NCI-H2196 treated with DMSO at 0.1 percent for 48 hours (cell line): ENCODE measurements around the gene SEL1L.
"Not testable (repeated sequence)": the region's sequence is repeated elsewhere in the genome, so short reads cannot be mapped to it uniquely, and the experiment has no call there.

Experiments used
- DNase-seq: peaks from one replicate; lab custom pipeline; 2025; ENCODE audit not compliant: unreplicated experiment; lab: John Stamatoyannopoulos, UW

Gene SEL1L

DNA sequence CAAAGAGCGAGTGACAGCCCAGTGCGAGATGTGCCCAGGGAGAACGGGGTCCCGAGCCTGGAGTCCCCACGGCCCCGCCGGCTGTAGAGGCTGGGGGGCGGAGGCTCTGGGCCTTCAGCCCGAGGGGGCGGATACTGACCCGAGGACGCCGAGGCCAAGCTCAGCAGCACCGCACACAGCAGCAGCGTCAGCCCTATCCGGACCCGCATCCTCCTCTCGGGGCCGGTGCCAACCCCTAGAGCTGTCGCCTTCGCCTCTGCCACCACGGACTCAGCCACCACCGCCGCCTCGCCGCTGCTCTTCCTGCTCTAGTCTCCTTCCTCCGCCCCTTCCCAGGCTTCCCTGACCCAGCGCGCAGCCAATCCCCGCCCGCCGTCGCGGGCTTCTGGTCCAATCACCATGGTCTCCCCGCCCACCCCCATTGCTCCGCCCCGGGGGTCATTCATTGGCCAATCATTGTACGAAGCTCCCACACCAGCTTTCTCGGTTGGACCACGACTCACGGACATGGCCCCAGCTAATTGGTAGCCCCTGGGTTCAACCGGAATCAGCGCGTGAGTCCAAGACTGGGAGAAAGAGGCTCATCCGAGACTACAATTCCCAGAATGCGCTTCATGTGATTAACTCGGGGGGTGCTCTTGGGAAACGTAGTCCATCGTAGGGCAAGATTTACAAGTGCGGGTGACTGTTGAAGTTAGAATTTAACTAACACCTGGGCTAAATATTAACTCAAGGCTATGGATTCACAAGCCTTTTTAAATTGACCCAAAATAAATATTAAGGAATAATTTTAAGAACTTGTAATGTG lies at the start of gene SEL1L:
SEL1L (minus strand) TSS at position 318 of the 808 bp plus-strand sequence; CDS start at position 209, 109 bp downstream.
- DNase-seq = peak; percentile 98

GRCh38 chr14:81582420-81582819 lies 48.8 kb upstream of the SEL1L start:
- no peak for DNase-seq

GRCh38 chr14:81579115-81579514 lies 45.5 kb upstream of the SEL1L start:
- DNase-seq = no peak

GRCh38 chr14:81571437-81571836 lies 37.8 kb upstream of the SEL1L start:
- DNase-seq = no peak

- DNase-seq = no peak
Observed at GRCh38 chr14:81567302-81567701, 33.6 kb upstream of the SEL1L start.

GRCh38 chr14:81565441-81566290 lies 32.0 kb upstream of the SEL1L start:
- DNase-seq = no peak

DNA sequence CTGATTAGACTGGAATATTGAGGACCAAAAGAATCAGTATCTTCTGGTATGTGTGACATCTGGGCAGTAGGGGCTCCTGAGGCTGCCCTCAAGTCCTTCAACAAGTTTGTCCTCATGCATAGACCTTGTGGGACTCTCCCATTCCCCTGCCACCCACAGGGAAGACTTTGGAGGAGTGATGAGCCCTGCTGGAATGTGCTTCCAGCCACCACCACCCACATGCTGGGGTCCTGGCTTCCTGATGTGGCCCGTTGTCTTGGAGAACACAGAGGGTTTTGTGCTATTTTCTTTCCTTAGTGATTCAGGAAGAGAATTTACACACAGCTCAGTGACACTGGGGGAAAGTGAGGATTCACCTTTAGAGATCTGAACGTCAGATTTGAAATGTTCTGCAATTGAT lies 29.2 kb upstream of the SEL1L start:
- no peak for DNase-seq

DNA sequence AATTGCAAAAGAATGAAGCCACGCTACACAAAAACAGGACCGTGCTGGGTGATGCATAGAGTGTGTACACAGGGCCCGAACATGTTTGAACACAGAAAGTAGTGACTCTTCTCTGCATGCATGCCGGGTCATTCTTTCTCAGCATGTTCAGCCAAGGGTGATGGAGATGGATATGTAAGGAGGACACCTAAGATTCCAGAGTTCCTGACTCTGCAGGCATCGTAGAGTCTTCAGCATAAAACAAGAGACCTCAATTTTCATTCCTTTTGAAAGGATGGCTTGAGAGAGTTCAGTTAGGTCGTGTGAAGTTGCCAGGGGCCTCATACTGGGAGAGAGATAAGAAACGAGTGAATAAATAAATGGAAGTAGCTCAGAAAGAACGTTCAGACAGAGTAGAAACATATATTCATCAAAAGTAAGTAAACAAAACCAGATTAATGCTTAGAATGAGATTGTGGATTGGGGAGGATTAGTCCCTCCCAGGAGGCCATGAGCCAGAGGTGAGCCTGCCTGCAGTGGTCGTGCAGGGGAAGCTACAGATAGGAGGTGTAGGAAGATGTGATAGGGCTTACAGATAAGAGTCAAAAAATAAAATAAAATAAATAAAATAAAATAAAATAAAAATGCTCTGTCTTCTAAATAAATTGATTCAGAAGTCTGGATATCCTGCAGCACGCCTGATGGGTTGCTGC lies 27.6 kb upstream of the SEL1L start:
- DNase-seq = no peak

- no peak for DNase-seq
Observed at GRCh38 chr14:81559385-81559784, 25.7 kb upstream of the SEL1L start.

DNA sequence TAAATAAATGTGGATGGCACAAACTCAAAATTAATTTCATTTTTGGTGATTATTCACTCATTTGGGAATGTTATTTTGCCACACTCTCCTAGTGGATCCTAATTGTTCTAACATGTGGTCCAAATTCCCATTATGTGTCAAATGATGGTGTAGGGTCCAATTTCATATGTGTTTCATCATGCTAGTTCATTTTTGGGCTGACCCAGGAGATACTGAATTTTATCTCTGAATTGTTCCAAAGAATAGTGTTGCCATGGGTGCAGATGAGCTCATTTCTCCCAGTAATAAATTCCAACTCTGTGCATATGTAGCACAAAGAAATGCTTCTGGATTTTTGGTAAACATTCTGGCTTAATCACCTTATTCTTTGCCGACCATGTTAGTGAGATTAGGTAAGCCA lies 23.5 kb upstream of the SEL1L start:
- DNase-seq = no peak

- DNase-seq = no peak
Observed at GRCh38 chr14:81555684-81556083, 22.0 kb upstream of the SEL1L start.

GRCh38 chr14:81555051-81555450 lies 21.4 kb upstream of the SEL1L start:
- DNase-seq = no peak

GRCh38 chr14:81551471-81551870 lies 17.8 kb upstream of the SEL1L start:
- no peak for DNase-seq

DNA sequence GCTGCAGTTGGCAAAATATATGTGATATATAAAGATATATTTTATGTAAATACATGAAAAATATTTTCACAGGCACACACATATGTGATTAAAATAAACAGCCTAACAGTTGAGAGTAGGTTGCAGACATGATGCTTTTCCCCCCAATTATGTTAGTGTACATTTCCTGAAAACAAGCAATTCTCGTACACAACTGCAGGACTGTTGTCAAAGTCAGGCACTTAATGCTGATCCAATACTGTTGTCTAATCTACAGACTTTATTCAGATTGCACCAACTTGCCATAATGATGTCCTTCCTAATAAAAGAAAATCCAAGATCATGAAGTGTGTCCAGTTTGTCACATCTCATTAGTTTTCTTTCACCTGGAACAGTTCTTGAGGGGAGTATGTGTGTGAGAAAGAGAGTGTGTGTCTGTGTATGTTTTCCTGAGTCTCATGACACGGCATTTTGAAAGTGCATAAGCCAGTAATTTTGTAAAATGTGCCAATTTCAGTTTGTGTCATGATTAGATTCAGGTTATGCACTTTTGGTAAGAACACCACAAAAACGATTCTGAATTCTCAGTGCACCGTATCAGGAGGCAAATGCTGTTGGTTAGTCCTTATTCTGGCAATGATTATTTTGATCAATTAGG lies 16.5 kb upstream of the SEL1L start:
- no peak for DNase-seq

GRCh38 chr14:81541206-81541605 lies 7.6 kb upstream of the SEL1L start:
- not testable (repeated sequence) for DNase-seq

GRCh38 chr14:81537193-81537592 lies 3.5 kb upstream of the SEL1L start:
- DNase-seq = no peak

GRCh38 chr14:81536241-81536771 lies 2.7 kb upstream of the SEL1L start:
- no peak for DNase-seq

DNA sequence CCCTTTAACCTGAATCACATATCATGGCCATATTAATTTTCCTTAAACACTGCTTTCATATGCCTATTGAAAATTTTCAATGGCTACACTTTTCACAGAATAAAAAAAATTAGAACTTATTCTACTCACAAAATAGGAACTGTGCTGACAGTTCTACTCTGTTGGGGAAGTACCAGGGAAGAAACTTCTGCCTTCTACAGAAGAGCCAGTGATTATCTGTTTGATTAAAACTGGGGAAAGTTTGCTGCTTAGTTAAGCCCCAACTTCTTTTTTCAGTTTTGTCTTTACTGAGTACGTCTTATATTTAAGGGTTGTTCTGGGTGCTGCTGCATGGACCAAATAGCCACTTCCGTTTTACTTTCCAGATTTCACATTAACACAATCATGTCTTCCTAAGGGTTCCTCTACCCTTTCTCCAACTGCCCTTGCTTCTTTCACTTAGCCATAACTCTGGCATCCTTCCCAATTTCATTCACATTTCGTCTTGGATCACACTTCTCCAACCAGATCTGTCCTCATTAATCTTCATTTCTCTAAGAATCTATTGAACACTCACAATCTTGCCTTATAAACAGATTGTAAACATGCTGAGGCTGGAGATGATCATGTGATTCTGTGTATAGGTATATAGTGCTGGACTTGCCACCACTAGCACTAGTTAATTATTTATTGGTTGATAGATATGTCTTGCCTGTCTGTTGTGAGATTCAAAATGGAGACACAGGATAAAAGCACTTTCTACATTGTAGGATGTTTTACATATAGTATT lies 1.9 kb upstream of the SEL1L start:
- no peak for DNase-seq

- DNase-seq = no peak
Observed at GRCh38 chr14:81534510-81535074, 939 bp upstream of the SEL1L start.

GRCh38 chr14:81533212-81533535 lies 479 bp downstream of the SEL1L start:
- no peak for DNase-seq
